RKO (cell line): ENCODE measurements around the gene PKD2.
"Not testable (repeated sequence)": the region's sequence is repeated elsewhere in the genome, so short reads cannot be mapped to it uniquely, and the experiment has no call there.

Experiments
- DNase-seq: peaks from one replicate; pipeline ENCODE4 v3.0.0-alpha.2; 2016; ENCODE audit warnings: low spot score

PKD2 gene

GRCh38 chr4:88115587-88115986 is 108.2 kb downstream of the PKD2 start:
- DNase-seq: no peak

DNA sequence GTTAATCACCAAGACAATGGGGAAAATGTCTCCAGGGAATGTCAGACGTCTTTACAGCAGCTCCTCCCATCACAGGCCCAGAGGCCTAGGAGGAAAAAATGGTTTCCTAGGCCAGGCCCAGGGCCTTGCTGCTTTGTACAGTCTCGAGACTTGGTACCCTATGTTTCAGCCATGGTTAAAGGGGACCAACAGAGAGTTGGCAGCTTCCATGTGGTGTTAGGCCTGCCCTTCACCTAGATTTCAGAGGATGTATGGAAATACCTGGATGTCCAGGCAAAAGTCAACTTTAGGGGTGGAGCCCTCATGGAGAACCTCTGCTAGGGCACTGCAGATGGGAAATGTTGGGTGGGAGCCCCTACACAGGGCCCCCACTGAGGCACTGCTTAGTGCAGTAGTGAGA is 112.5 kb downstream of the PKD2 start:
- no peak for DNase-seq

DNA sequence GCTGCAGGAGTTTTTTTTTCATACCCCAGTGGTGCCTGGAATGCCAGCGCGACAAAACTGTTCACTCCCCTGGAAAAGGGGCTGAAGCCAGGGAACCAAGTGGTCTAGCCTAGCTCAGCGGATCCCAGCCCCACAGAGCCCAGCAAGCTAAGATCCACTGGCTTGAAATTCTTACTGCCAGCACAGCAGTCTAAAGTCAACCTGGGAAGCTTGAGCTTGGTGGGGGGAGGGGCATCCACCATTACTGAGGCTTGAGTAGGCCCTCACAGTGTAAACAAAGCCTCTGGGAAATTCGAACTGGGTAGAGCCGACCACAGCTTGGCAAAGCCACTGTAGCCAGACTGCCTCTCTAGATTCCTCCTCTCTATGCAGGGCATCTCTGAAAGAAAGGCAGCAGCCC is 114.8 kb downstream of the PKD2 start:
- DNase-seq: not testable (repeated sequence)
